Measurements from ENCODE around the gene RWDD1. TPM values are rescaled to one million over a fixed set of nuclear protein-coding genes. Genes with fewer than 3 reads are reported as not detected.

Gene RWDD1
- total and polyA plus RNA-seq, 2 of the 13 experiments (the other 11 are each of a cell fraction or from before 2014, with no cell fraction given), result 27.4 to 67.1 TPM

DNA sequence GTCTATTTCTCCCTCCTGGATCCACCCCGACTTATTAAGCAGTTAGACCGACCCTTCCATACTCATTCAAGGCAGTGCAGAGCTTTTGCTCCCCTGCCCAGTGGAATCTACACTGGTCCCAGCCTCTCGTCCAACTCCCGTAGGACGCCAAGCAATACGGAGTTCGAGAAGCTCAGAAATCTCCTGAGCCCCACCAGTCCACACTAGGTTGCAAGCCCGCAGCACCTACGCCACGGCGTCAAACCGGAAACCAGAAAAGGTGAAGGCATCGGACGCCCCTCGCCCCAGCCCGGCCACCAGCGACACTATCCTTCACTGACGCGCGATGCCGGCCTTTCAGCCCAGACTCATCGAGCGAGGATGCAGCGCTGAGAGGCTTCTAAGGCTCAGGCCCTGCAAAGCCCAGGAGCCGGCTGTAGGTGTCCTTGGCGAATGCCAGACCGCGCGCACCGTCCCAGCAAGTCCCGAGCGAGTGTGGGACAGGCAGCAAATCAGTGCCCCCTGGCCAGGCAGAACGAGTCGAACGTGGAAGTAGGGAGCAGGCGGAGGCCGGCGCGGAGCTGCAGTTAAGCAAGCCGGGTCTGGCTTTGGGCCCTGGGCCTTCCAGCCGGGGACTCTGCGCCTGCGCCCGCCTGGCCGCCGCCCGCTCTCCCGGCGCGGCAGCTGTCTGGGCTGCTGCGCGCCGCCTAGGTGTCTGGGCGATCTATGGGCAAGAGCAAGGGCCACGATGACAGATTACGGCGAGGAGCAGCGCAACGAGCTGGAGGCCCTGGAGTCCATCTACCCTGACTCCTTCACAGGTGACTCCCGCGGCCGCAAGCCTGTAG lies at the start of gene RWDD1 (continued):
- TF ChIP-seq FOXA3 (CRISPR knock-in tag; IDR thresholded peaks at IDR 0.05) (peak; percentile 78), ZNF256 (CRISPR knock-in tag; conservative IDR thresholded peaks at IDR 0.05) (peak; percentile 65; the same call in 1 of the 2 replicates), NR2F1 (CRISPR knock-in tag; IDR thresholded peaks at IDR 0.05) (no peak), POLR2AphosphoS5 (IDR thresholded peaks at IDR 0.05; ENCODE audit: low read depth, low read length) (peak; percentile 91), TAF1 (CRISPR knock-in tag; IDR thresholded peaks at IDR 0.05) (peak; percentile 92), MED1 (CRISPR knock-in tag; IDR thresholded peaks at IDR 0.05) (peak; percentile 75), GATAD1 (CRISPR knock-in tag; IDR thresholded peaks at IDR 0.05) (peak; percentile 97), NPAS2 (CRISPR knock-in tag; IDR thresholded peaks at IDR 0.05; ENCODE audit: borderline replicate concordance) (no peak), RBFOX2 (IDR thresholded peaks at IDR 0.05; ENCODE audit: low read depth, low read length) (peak; percentile 90), TBP (CRISPR knock-in tag; IDR thresholded peaks at IDR 0.05) (no peak; the same call in 1 of the 2 replicates), NAIF1 (CRISPR knock-in tag; IDR thresholded peaks at IDR 0.05; ENCODE audit: borderline replicate concordance) (peak; percentile 97), MTF2 (CRISPR knock-in tag; IDR thresholded peaks at IDR 0.05; ENCODE audit: borderline replicate concordance) (peak; percentile 30; the same call in 1 of the 2 replicates), PAF1 (CRISPR knock-in tag; IDR thresholded peaks at IDR 0.05) (no peak), SMAD1 (CRISPR knock-in tag; IDR thresholded peaks at IDR 0.05; ENCODE audit: borderline replicate concordance, low read depth) (peak; percentile 99), YEATS2 (CRISPR knock-in tag; IDR thresholded peaks at IDR 0.05; ENCODE audit: borderline replicate concordance) (peak; percentile 100), PHF8 (CRISPR knock-in tag; IDR thresholded peaks at IDR 0.05) (peak; percentile 94), SIX1 (CRISPR knock-in tag; IDR thresholded peaks at IDR 0.05; ENCODE audit: borderline replicate concordance) (peak; percentile 72), PCBP1 (IDR thresholded peaks at IDR 0.05; ENCODE audit: borderline replicate concordance, low read depth, low read length) (peak; percentile 98), MED13 (CRISPR knock-in tag; IDR thresholded peaks at IDR 0.05) (no peak; the same call in 1 of the 2 replicates), ARNTL (CRISPR knock-in tag; IDR thresholded peaks at IDR 0.05) (peak; percentile 65), ZNF263 (CRISPR knock-in tag; IDR thresholded peaks at IDR 0.05) (peak; percentile 50; the same call in 1 of the 2 replicates), SPEN (CRISPR knock-in tag; IDR thresholded peaks at IDR 0.05; ENCODE audit: low read depth) (peak; percentile 100), KLF16 (CRISPR knock-in tag; IDR thresholded peaks at IDR 0.05) (peak in 1 of 2 experiments; percentile 98; a peak in 2 of 4 replicates), FOXK2 (IDR thresholded peaks at IDR 0.05) (peak; percentile 84; the same call in 1 of the 2 replicates), ZMAT3 (CRISPR knock-in tag; conservative IDR thresholded peaks at IDR 0.05) (peak; percentile 42; the same call in 1 of the 2 replicates), FLYWCH1 (CRISPR knock-in tag; IDR thresholded peaks at IDR 0.05) (no peak)
- TF ChIP-seq, protein P1, sequence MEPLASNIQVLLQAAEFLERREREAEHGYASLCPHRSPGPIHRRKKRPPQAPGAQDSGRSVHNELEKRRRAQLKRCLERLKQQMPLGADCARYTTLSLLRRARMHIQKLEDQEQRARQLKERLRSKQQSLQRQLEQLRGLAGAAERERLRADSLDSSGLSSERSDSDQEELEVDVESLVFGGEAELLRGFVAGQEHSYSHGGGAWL (CRISPR knock-in tag; IDR thresholded peaks at IDR 0.05), result peak; percentile 94
- TF ChIP-seq, protein P2, sequence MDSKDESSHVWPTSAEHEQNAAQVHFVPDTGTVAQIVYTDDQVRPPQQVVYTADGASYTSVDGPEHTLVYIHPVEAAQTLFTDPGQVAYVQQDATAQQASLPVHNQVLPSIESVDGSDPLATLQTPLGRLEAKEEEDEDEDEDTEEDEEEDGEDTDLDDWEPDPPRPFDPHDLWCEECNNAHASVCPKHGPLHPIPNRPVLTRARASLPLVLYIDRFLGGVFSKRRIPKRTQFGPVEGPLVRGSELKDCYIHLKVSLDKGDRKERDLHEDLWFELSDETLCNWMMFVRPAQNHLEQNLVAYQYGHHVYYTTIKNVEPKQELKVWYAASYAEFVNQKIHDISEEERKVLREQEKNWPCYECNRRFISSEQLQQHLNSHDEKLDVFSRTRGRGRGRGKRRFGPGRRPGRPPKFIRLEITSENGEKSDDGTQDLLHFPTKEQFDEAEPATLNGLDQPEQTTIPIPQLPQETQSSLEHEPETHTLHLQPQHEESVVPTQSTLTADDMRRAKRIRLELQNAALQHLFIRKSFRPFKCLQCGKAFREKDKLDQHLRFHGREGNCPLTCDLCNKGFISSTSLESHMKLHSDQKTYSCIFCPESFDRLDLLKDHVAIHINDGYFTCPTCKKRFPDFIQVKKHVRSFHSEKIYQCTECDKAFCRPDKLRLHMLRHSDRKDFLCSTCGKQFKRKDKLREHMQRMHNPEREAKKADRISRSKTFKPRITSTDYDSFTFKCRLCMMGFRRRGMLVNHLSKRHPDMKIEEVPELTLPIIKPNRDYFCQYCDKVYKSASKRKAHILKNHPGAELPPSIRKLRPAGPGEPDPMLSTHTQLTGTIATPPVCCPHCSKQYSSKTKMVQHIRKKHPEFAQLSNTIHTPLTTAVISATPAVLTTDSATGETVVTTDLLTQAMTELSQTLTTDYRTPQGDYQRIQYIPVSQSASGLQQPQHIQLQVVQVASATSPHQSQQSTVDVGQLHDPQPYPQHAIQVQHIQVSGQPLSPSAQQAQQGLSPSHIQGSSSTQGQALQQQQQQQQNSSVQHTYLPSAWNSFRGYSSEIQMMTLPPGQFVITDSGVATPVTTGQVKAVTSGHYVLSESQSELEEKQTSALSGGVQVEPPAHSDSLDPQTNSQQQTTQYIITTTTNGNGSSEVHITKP (CRISPR knock-in tag; IDR thresholded peaks at IDR 0.05; ENCODE audit: low read depth), result peak; percentile 80; the same call in 1 of the 2 replicates

Measured in HepG2 (cell line).